IMR-90 (cell line): ENCODE data around the gene MAN1C1. TPM values are rescaled to one million over a fixed set of nuclear protein-coding genes. Genes with fewer than 3 reads are reported as not detected.

ENCODE experiments used
- ATAC-seq: fragments of 200-7000 bp; cut with Tn5 transposase; 2 replicates; pipeline ENCODE4 v1.9.1; 2020; ENCODE audit warnings: low read depth, mild to moderate bottlenecking, moderate library complexity
- BruUV-seq: library from RNA; stranded (reverse); fragments of 400-500 nt; replicated peaks from 2 replicates; lab custom pipeline; 2021; lab: Mats Ljungman, UMichigan
- CTCF ChIA-PET: fragments of 300-600 bp; formaldehyde crosslinking; extraction: SDS; loops from one replicate; lab custom pipeline; 2021; ENCODE audit warnings: antibody characterized with exemption; lab: Yijun Ruan, JAX
- POLR2A ChIA-PET: fragments of 300-600 bp; sonication (Branson Sonifier 250); formaldehyde crosslinking; loops from one replicate; lab custom pipeline; 2022; ENCODE audit warnings: antibody characterized with exemption; ENCODE audit not compliant: unreplicated experiment; lab: Charles Lee
- DNase-seq: peaks from one replicate; pipeline ENCODE4 v3.0.0; 2013
- H2AFZ ChIP-seq: replicated peaks from 2 replicates; pipeline ENCODE3; 2013; ENCODE audit warnings: low read length, mild to moderate bottlenecking; ENCODE audit not compliant: poor library complexity
- H2AK5ac ChIP-seq: 2 replicates; pipeline ENCODE4 v1.6.1; 2013; ENCODE audit warnings: low read depth, low read length, inconsistent platforms
- H2AK9ac ChIP-seq: replicated peaks from 2 replicates; pipeline ENCODE3; 2013; ENCODE audit warnings: mild to moderate bottlenecking, low read depth, low read length, moderate library complexity; ENCODE audit not compliant: poor library complexity
- H2BK120ac ChIP-seq: 2 replicates; pipeline ENCODE4 v1.6.1; 2013; ENCODE audit warnings: low read depth, low read length, inconsistent platforms
- H2BK15ac ChIP-seq: 3 replicates; pipeline ENCODE4 v1.6.1; 2013; ENCODE audit warnings: low read depth, low read length, inconsistent platforms
- H2BK20ac ChIP-seq: 2 replicates; pipeline ENCODE4 v1.6.1; 2013; ENCODE audit warnings: low read depth, mild to moderate bottlenecking, inconsistent platforms, low read length, moderate library complexity
- H2BK5ac ChIP-seq: 2 replicates; pipeline ENCODE4 v1.6.1; 2013; ENCODE audit warnings: mild to moderate bottlenecking, low read depth, low read length, inconsistent platforms; ENCODE audit not compliant: poor library complexity, severe bottlenecking
- H3K14ac ChIP-seq: replicated peaks from 2 replicates; pipeline ENCODE4 v1.6.1; 2013; ENCODE audit warnings: low read depth, low read length, inconsistent platforms
- H3K18ac ChIP-seq: 2 replicates; pipeline ENCODE4 v1.6.1; 2013; ENCODE audit warnings: low read depth, low read length, control low read depth
- H3K23ac ChIP-seq: 2 replicates; pipeline ENCODE4 v1.6.1; 2013; ENCODE audit warnings: low read depth, low read length, inconsistent platforms
- H3K27ac ChIP-seq: 2 replicates; pipeline ENCODE4 v1.5.1; 2013; ENCODE audit warnings: mild to moderate bottlenecking, control low read depth, low read length; ENCODE audit not compliant: insufficient read depth
- H3K27me3 ChIP-seq: 2 replicates; pipeline ENCODE4 v1.6.1; 2013; ENCODE audit warnings: low read length; ENCODE audit not compliant: control insufficient read depth, insufficient read depth
- H3K36me3 ChIP-seq: 2 replicates; pipeline ENCODE4 v1.6.1; 2013; ENCODE audit warnings: low read length, mixed read lengths; ENCODE audit not compliant: control insufficient read depth, insufficient read depth
- H3K4ac ChIP-seq: 2 replicates; pipeline ENCODE4 v1.6.1; 2013; ENCODE audit warnings: low read depth, low read length, inconsistent platforms
- H3K4me1 ChIP-seq: 2 replicates; pipeline ENCODE4 v1.6.1; 2013; ENCODE audit warnings: low read length, mixed read lengths; ENCODE audit not compliant: control insufficient read depth, insufficient read depth
- H3K4me2 ChIP-seq: 2 replicates; pipeline ENCODE4 v1.6.1; 2013; ENCODE audit warnings: low read depth, mild to moderate bottlenecking, control low read depth, low read length, moderate library complexity
- H3K4me3 ChIP-seq: 2 replicates; pipeline ENCODE4 v1.5.1; 2013; ENCODE audit warnings: low read depth, mild to moderate bottlenecking, control low read depth, low read length, moderate library complexity; ENCODE audit not compliant: insufficient read depth
- H3K56ac ChIP-seq: 2 replicates; pipeline ENCODE4 v1.6.1; 2013; ENCODE audit warnings: low read length, inconsistent platforms; ENCODE audit not compliant: insufficient read depth; ENCODE audit errors: extremely low read depth
- H3K79me1 ChIP-seq, 2 experiments: 2 replicates each; pipeline ENCODE4 v1.6.1; 2013; ENCODE audit warnings: low read length in 2 of 2, inconsistent platforms in 1 of 2, low read depth in 1 of 2
- H3K9ac ChIP-seq: 2 replicates; pipeline ENCODE4 v1.6.1; 2013; ENCODE audit warnings: low read depth, low read length, control low read depth
- H3K9me1 ChIP-seq: 2 replicates; pipeline ENCODE4 v1.6.1; 2013; ENCODE audit warnings: low read length, inconsistent platforms; ENCODE audit not compliant: insufficient read depth
- H3K9me3 ChIP-seq: 2 replicates; pipeline ENCODE4 v1.6.1; 2013; ENCODE audit warnings: low read length; ENCODE audit not compliant: control insufficient read depth, insufficient read depth
- H4K20me1 ChIP-seq: 2 replicates; pipeline ENCODE4 v1.6.1; 2013; ENCODE audit warnings: low read length, inconsistent platforms; ENCODE audit not compliant: insufficient read depth
- H4K5ac ChIP-seq: 2 replicates; pipeline ENCODE4 v1.6.1; 2013; ENCODE audit warnings: mild to moderate bottlenecking, low read depth, low read length, control low read depth
- H4K8ac ChIP-seq, 2 experiments: 2 replicates each; pipeline ENCODE4 v1.6.1; 2013; ENCODE audit warnings: low read depth in 2 of 2, low read length in 2 of 2, control low read depth in 1 of 2, inconsistent platforms in 1 of 2
- H4K91ac ChIP-seq: 2 replicates; pipeline ENCODE4 v1.6.1; 2013; ENCODE audit warnings: low read depth, low read length, inconsistent platforms; ENCODE audit not compliant: insufficient read depth
- CTCF ChIP-seq: conservative IDR thresholded peaks from 2 replicates; pipeline ENCODE4 v1.5.1; 2012; ENCODE audit warnings: mild to moderate bottlenecking, low read depth, low read length, improper control_type of control experiment
- ELK1 ChIP-seq: fragments of 150-350 bp; IDR thresholded peaks from 2 replicates; pipeline ENCODE4 v1.6.1; 2016; ENCODE audit warnings: low read depth, mild to moderate bottlenecking, low read length, moderate library complexity, borderline replicate concordance
- MXI1 ChIP-seq: IDR thresholded peaks from 2 replicates; pipeline ENCODE4 v1.6.1; 2012; ENCODE audit warnings: low read depth, mild to moderate bottlenecking, low read length, moderate library complexity, borderline replicate concordance
- NFE2L2 ChIP-seq: fragments of 150-350 bp; IDR thresholded peaks from 2 replicates; pipeline ENCODE4 v1.6.1; 2016; ENCODE audit warnings: low read depth, mild to moderate bottlenecking, low read length
- RCOR1 ChIP-seq: IDR thresholded peaks from 2 replicates; pipeline ENCODE4 v1.6.1; 2012; ENCODE audit warnings: mild to moderate bottlenecking, low read length, improper control_type of control experiment; ENCODE audit not compliant: insufficient replicate concordance
- WGBS, 2 experiments: methylation state at CpG; one replicate each; pipeline versions ENCODE4 v1.1.5 to v1.1.7; 2013; ENCODE audit warnings: missing lambda C conversion rate in 2 of 2; ENCODE audit not compliant: insufficient read length in 1 of 2; ENCODE audit errors: extremely low coverage in 2 of 2; 5-methylcytosine and 5-hydroxymethylcytosine counted together
- dilution Hi-C: fragments of 300-500 bp; cut with HindIII; formaldehyde crosslinking; loops from one replicate; pipeline ENCODE4 v1.14.3; 2018; ENCODE audit warnings: low sequenced_read_pairs; ENCODE audit not compliant: unreplicated experiment
- in situ Hi-C: fragments of 300-500 bp; cut with MboI; formaldehyde crosslinking; loops from 3 replicates; pipeline ENCODE4 v1.14.3; 2019; ENCODE audit warnings: low sequenced_read_pairs, inconsistent platforms, mixed read lengths
- intact Hi-C: fragments of 100-400 bp; cut with micrococcal nuclease; formaldehyde crosslinking; loops from 2 replicates; pipeline ENCODE4 v1.10.0; 2022
- polyA plus RNA-seq, 3 experiments: library from polyadenylated mRNA; depleted of rRNA; stranded (reverse); fragments of >200 nt; gene quantifications; 2 replicates each; pipeline ENCODE4 v1.2.3, GENCODE V29; 2012; ENCODE audit warnings: low replicate concordance in 1 of 3
- total RNA-seq: library from RNA; depleted of rRNA; stranded (reverse); fragments of >200 nt; gene quantifications from 2 replicates; pipeline ENCODE4 v1.2.3, GENCODE V29; 2012

MAN1C1 gene
- total and polyA plus RNA-seq, 2 of the 4 experiments (the other 2 are of a cell fraction) = 3.2 to 11.3 TPM

- Histone ChIP-seq H3K27ac (no peak overlapping the region; the same call in 1 of the 2 replicates), H3K79me1 (peaks cover 5 to 13% of the 10 kb centered on the region in 2 experiments; a peak in 2 of 4 replicates), H2BK15ac (no peak overlapping the region; the same call in 2 of the 3 replicates), H3K9ac (peak overlapping the region; percentile 30), H2BK20ac (no peak overlapping the region; the same call in 1 of the 2 replicates), H3K18ac (no peak overlapping the region), H2AK5ac (peak overlapping the region; percentile 86), H4K91ac (no peak overlapping the region; the same call in 1 of the 2 replicates), H3K9me1 (0 out of 2 replicates have a peak, but pooled peaks cover 2% of the 10 kb centered on the region), H3K36me3 (no peaks in the 10 kb centered on the region), H3K4me2 (peak overlapping the region; percentile 74), H4K8ac (peak overlapping the region; percentile 21 to 68; a peak in 1 of 4 replicates), H4K20me1 (peaks cover 17% of the 10 kb centered on the region; the same call in 1 of the 2 replicates), H2BK120ac (peak overlapping the region; percentile 49; the same call in 1 of the 2 replicates), H3K14ac (peak overlapping the region; percentile 70), H3K23ac (peak overlapping the region; percentile 66), H4K5ac (no peak overlapping the region), H3K4ac (peak overlapping the region; percentile 62; the same call in 1 of the 2 replicates), H3K4me3 (peak overlapping the region; percentile 54), H2BK5ac (no peak overlapping the region), H3K27me3 (peaks cover 21% of the 10 kb centered on the region), H2AFZ (peak overlapping the region; percentile 94), H3K56ac (no peak overlapping the region), H2AK9ac (peak overlapping the region; percentile 69), H3K9me3 (no peaks in the 10 kb centered on the region), H3K4me1 (peaks cover 7% of the 10 kb centered on the region; the same call in 1 of the 2 replicates)
- ATAC-seq (no peak), DNase-seq (no peak)
- ChIA-PET CTCF (no interaction called here), POLR2A (no interaction called here)
- intact Hi-C loops = loop anchor here (2.0 to 5.0 kb wide), 2 partner anchors 52 to 79 kb away; no protein-coding TSS in a partner anchor
- no TSS peak for BruUV-seq
- in situ Hi-C loops = no loop called here
- TF ChIP-seq MXI1 = no peak
- TF ChIP-seq RCOR1 = no peak
- TF ChIP-seq NFE2L2 = no peak
- TF ChIP-seq ELK1 = no peak
- TF ChIP-seq CTCF = no peak
- WGBS, 2 experiments = 40% methylated on average over 2 of the region's 12 CpGs; no CpG with 5 or more reads in 1 of the 2 experiments
- dilution Hi-C loops = no loop called here
Measured at GRCh38 chr1:25615563-25616094, 962 bp upstream of the MAN1C1 start.
